Uterus (tissue), 4 donors: Measurements from ENCODE around the gene NFIL3. TPM values are rescaled to one million over a fixed set of nuclear protein-coding genes. Genes with fewer than 3 reads are reported as not detected.
A peak's percentile ranks its signal among the peaks of the same experiment; 100 is the strongest.

Experiments used
- DNase-seq, 2 donors: peaks; one replicate each; pipeline ENCODE4 v3.0.0-alpha.2; 2019 to 2020
- H3K27ac ChIP-seq, 2 donors: fragments of 200-600 bp; sonication (generic); 1 replicate in 1 of 2; 2 replicates in 1 of 2; pipeline ENCODE4 v1.5.1; 2016 to 2018
- H3K27me3 ChIP-seq, 2 donors: fragments of 200-600 bp; sonication (generic); one replicate each; pipeline ENCODE4 v1.5.1; 2018 to 2019; ENCODE audit warnings: control low read depth in 1 of 2
- H3K36me3 ChIP-seq, 2 donors: fragments of 200-600 bp; sonication (generic); one replicate each; pipeline ENCODE4 v1.5.1; 2019; ENCODE audit warnings: control low read depth in 1 of 2
- H3K4me1 ChIP-seq, 2 donors: fragments of 200-600 bp; sonication (generic); one replicate each; pipeline ENCODE4 v1.5.1; 2018 to 2019; ENCODE audit warnings: control low read depth in 1 of 2
- H3K4me3 ChIP-seq, 2 donors: fragments of 200-600 bp; sonication (generic); 1 replicate in 1 of 2; 2 replicates in 1 of 2; pipeline ENCODE4 v1.5.1; 2018 to 2019; ENCODE audit warnings: mild to moderate bottlenecking in 1 of 2
- H3K9me3 ChIP-seq, 2 donors: fragments of 200-600 bp; sonication (generic); one replicate each; pipeline ENCODE4 v1.5.1; 2019; ENCODE audit warnings: control low read depth in 1 of 2
- POLR2A ChIP-seq, 2 donors: fragments of 450-650 bp; IDR thresholded peaks; one replicate each; pipeline ENCODE4 v1.6.1; 2016; ENCODE audit warnings: antibody characterized with exemption in 2 of 2, mild to moderate bottlenecking in 1 of 2, moderate library complexity in 1 of 2
- intact Hi-C: fragments of 100-400 bp; cut with DNase I; formaldehyde crosslinking; loops from one replicate; pipeline ENCODE4 v1.15.1; 2023; ENCODE audit warnings: low total_unique reads
- total RNA-seq, 4 donors: library from RNA; depleted of rRNA in 3 of 4; stranded (reverse); fragments of >200 nt in 3 of 4; gene quantifications; one replicate each; pipeline versions ENCODE4 v1.1.0 to v1.2.4, GENCODE V29; 2014 to 2023
- TF ChIP-seq, protein P1 (sequence below), 4 experiments: fragments of 200-600 bp in 2 of 4; fragments of 450-650 bp in 2 of 4; sonication (generic) in 2 of 4; IDR thresholded peaks; one replicate each; pipeline ENCODE4 v1.5.1; 2016 to 2019; ENCODE audit warnings: antibody characterized with exemption in 4 of 4, mild to moderate bottlenecking in 2 of 4, moderate library complexity in 1 of 4
- donor health status: DM: yes; HTN: yes; CAD: no.

Gene NFIL3
- total RNA-seq, 4 donors from 2014 or later = 28.5 to 74.7 (median 64.8) TPM

DNA sequence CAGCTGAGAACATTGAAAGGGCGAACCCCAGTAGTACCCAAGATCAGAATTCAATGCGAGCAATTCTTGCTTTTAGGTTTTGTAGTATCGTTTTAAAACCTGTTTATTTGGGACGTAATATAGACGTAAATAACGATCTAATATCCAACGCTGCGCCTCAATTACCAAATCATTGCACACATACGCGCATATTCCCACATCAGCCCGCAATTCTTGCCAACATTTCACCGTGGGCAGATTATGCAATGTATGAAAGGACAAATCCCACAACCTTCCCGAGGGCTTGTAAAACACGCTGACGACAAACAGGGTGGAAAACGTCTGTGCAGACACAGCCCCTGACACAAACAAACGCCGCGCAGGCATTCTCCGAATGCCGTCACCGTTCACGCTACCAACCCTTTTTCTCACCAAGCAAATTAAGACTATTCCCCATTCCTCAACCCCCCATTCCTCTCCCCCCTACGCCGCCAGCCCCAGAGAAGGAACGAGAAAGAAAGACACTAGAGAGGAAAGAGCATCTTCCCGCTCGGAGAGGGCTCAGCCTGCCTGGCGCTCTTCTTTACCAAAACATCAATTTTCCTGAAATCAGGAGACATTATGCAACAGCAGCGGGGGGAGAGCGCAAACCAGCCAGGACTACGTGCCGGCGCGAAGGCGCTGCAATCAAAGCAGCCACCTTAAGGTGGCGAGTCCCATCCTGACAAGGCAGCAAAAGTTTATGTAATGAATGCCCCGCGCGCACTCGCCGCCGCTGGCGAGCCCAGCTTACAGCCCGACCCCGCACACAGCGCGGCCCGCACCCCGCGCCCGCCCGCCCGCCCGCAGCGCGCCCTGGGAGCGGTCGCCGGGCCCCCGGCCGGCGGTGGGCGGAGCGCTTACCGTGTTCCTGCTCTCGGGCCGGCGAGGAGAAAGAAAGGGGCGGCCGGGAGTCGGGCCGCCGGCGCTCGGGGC, 597 bp downstream of the NFIL3 start:
- peak in 1 of 2 donors; percentile 45 for TF ChIP-seq POLR2A (IDR thresholded peaks at IDR 0.05)
- TF ChIP-seq, protein P1, sequence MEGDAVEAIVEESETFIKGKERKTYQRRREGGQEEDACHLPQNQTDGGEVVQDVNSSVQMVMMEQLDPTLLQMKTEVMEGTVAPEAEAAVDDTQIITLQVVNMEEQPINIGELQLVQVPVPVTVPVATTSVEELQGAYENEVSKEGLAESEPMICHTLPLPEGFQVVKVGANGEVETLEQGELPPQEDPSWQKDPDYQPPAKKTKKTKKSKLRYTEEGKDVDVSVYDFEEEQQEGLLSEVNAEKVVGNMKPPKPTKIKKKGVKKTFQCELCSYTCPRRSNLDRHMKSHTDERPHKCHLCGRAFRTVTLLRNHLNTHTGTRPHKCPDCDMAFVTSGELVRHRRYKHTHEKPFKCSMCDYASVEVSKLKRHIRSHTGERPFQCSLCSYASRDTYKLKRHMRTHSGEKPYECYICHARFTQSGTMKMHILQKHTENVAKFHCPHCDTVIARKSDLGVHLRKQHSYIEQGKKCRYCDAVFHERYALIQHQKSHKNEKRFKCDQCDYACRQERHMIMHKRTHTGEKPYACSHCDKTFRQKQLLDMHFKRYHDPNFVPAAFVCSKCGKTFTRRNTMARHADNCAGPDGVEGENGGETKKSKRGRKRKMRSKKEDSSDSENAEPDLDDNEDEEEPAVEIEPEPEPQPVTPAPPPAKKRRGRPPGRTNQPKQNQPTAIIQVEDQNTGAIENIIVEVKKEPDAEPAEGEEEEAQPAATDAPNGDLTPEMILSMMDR (IDR thresholded peaks at IDR 0.05) = peak in 2 of 4 experiments; percentile 40 to 45

DNA sequence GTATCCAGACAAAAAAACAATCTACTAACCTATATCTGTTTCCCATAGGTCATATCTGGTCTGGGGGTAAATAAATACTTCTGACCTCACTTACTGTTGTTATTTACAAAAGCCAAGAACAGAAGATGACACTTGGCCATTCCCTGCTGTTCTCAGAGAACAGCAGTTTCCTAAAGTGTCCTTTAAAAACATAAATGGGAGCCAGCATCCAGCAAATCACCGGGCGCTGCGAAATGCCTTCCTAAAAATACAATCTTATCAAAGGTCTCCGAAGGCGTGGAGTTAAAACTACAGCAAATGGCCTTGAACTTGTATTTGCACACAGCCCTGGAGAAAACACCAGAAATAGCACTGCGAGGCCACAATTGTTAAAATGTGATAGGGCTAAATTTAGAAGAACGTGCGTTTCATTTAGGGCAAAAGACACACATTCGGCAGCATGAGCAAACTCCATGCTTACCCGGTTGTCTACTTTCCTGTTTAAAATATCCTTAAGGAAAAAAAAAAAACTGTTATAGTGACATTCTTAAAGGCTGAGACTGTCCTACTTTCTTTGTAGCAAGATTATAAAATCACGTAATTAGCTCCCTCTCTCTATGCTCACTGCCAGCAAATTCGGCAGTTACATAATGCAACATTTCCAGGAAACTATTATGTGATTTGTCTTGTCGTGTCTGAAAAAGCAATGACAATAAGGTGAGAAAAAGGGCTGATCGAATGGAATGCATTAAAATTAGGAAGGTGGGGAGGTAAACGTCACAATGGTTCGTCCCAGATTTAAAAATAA, 1.5 kb downstream of the NFIL3 start:
- H3K27ac ChIP-seq = peak overlapping the region; percentile 90 to 98

More for the DNA sequence above, 597 bp downstream of the NFIL3 start:
- H3K4me1 ChIP-seq = no peaks in the 10 kb centered on the region
- H3K27ac ChIP-seq = peak overlapping the region; percentile 90 to 98
- H3K9me3 ChIP-seq = no peaks in the 10 kb centered on the region
- intact Hi-C loops = loop anchor here (2.0 to 5.0 kb wide), 2 partner anchors 231 to 384 kb away; no protein-coding TSS in a partner anchor
- DNase-seq = peak; percentile 75 to 80
- no peaks in the 10 kb centered on the region for H3K36me3 ChIP-seq
- H3K27me3 ChIP-seq = no peaks in the 10 kb centered on the region
- peak overlapping the region; percentile 72 to 76 for H3K4me3 ChIP-seq

DNA sequence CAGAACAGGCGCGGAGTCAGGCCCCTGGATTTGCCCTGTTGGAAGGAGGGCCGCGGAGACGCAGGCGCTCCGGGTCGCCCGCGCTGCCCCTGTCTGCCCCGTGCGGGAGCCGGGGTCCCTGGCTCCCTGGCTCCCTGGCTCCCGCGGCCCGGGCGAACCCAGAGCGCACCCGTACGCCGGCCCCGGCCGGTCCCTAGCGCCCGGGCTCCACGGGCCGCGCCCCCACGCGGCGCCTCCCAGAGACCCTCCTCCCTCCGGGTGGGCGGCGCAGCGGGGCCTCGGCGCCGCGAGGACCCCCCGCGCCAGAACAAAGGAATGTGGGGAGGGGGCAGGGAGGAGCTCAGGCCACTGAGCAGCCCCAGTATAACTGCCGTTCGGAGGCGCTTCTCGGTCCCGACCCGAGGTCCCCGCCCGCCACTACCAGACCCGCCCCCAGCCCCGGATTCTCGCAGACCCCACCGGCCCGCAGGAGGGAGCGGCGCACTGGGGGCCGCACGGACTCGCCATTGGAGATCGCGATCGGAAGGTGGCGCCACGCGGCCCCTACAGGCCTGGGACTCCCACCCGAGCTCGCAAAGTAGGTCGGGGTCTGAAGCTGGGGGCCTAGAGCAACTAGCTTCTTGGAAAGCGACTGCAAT, 2.4 kb downstream of the NFIL3 start:
- Histone ChIP-seq H3K4me1 (no peaks in the 10 kb centered on the region), H3K9me3 (no peaks in the 10 kb centered on the region), H3K27me3 (no peaks in the 10 kb centered on the region), H3K27ac (peak overlapping the region; percentile 90 to 98), H3K4me3 (peak overlapping the region; percentile 72 to 76), H3K36me3 (no peaks in the 10 kb centered on the region)
- intact Hi-C loops = loop anchor here (5.0 kb wide), 1 partner anchor 229 kb away; no protein-coding TSS in a partner anchor
- TF ChIP-seq, protein P1 (IDR thresholded peaks at IDR 0.05) = peak in 3 of 4 experiments; percentile 27 to 44 (median 37)
- peak in 1 of 2 donors; percentile 30 for TF ChIP-seq POLR2A (IDR thresholded peaks at IDR 0.05)
- peak; percentile 38 to 52 for DNase-seq

More for the DNA sequence above, 1.5 kb downstream of the NFIL3 start:
- peak in 1 of 2 donors; percentile 29 for DNase-seq
- no peaks in the 10 kb centered on the region for H3K36me3 ChIP-seq
- intact Hi-C loops = loop anchor here (2.0 to 5.0 kb wide), 2 partner anchors 230 to 383 kb away; no protein-coding TSS in a partner anchor
- no peaks in the 10 kb centered on the region for H3K9me3 ChIP-seq
- no peaks in the 10 kb centered on the region for H3K4me1 ChIP-seq
- TF ChIP-seq POLR2A (IDR thresholded peaks at IDR 0.05) = no peak
- TF ChIP-seq, protein P1 (IDR thresholded peaks at IDR 0.05) = no peak
- H3K4me3 ChIP-seq = peak overlapping the region; percentile 72 to 76
- H3K27me3 ChIP-seq = no peaks in the 10 kb centered on the region

DNA sequence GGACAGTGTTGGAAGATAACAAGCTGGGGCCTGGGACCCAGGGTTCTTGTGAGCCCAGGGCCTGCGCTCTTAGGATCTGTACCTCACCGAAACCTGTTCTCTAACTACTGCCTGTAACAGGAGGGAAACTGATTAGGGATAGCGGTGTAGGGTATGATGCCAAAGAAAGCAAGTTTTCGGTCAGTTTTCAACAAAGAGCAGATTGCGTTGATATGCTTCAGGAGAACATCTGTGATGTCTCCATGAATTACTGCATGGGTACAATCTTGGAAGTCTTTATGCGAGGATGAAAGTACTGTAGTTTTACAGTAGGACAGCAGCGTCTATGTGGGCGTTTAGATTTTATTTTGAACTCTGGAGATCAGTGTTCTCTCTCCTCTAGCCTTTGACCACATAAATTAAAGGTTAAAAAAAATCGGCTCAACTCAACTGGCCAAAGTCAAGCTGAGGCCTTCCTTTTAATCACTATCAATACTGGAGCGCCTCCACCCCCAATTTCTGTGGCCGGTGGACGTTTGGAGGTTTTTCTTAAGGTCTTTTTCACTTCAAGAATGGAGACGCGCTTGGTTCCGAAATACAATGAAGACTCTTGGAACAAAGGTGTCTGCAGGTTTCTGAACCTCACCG, 3.0 kb downstream of the NFIL3 start:
- Histone ChIP-seq H3K4me1 (no peaks in the 10 kb centered on the region), H3K9me3 (no peaks in the 10 kb centered on the region)
- TF ChIP-seq POLR2A (IDR thresholded peaks at IDR 0.05) = no peak
- TF ChIP-seq, protein P1 (IDR thresholded peaks at IDR 0.05) = no peak

More for the DNA sequence above, 3.0 kb downstream of the NFIL3 start:
- Histone ChIP-seq H3K27me3 (no peaks in the 10 kb centered on the region), H3K27ac (peak overlapping the region; percentile 90 to 98), H3K4me3 (peak overlapping the region; percentile 72 to 76), H3K36me3 (no peaks in the 10 kb centered on the region)
- DNase-seq = no peak
- intact Hi-C loops = loop anchor here (5.0 kb wide), 1 partner anchor 228 kb away; no protein-coding TSS in a partner anchor
